ENCODE data around the gene PDE6C.

- TF ChIP-seq CTCF (IDR thresholded peaks at IDR 0.05; ENCODE audit: low read length) (no peak), EZH2 (optimal IDR thresholded peaks at IDR 0.05; ENCODE audit: low read depth, low read length) (no peak), EZH2phosphoT487 (IDR thresholded peaks at IDR 0.05; ENCODE audit: low read length) (no peak)
Measured at GRCh38 chr10:93589648-93590562, 22.4 kb upstream of the PDE6C start.
